ENCODE results near the gene MVD.

DNA sequence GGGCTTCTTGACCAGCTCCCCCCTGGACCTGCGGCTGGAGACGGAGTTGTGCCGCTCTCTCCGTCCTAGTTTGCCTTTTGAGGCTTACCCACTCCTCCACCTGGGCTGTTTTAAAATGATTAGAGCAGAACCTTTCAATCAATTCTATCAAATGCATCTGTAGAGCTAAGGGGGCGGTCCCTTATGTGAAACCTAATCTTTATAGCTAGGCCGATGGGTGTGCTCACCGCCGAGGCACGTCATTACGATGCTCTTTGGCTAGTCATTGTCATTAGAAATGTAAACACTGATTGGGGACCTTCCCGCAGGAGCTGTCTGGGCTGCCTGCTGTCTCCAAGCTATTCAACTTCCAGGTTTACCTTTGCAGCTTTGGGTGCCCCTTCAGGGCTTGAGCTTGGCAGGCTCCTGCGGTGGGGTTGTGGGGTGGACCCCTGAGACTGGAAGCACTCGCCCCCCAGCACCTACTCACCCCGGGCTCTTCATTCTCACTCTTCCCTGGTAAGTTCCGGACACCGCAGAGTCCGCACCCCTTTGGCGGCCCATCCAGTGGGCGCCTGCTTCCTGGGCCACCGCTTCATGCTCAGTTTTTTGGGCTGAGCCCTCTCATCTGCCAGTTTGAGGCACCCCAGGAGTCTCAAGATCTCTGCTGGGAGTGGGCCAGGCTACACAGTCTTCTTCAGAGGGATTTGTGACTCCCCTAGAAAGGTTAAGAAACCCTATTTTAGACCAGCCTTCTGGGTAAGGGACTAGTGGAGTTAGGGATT is 45.4 kb downstream of the MVD start:
- TF ChIP-seq, protein P1, sequence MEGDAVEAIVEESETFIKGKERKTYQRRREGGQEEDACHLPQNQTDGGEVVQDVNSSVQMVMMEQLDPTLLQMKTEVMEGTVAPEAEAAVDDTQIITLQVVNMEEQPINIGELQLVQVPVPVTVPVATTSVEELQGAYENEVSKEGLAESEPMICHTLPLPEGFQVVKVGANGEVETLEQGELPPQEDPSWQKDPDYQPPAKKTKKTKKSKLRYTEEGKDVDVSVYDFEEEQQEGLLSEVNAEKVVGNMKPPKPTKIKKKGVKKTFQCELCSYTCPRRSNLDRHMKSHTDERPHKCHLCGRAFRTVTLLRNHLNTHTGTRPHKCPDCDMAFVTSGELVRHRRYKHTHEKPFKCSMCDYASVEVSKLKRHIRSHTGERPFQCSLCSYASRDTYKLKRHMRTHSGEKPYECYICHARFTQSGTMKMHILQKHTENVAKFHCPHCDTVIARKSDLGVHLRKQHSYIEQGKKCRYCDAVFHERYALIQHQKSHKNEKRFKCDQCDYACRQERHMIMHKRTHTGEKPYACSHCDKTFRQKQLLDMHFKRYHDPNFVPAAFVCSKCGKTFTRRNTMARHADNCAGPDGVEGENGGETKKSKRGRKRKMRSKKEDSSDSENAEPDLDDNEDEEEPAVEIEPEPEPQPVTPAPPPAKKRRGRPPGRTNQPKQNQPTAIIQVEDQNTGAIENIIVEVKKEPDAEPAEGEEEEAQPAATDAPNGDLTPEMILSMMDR (IDR thresholded peaks at IDR 0.05), result no peak
- no peak for TF ChIP-seq EP300 (IDR thresholded peaks at IDR 0.05)

All from tibial nerve (tissue), 4 donors.